ENCODE results near the gene ZNF776.
"Not testable (repeated sequence)": the region's sequence is repeated elsewhere in the genome, so short reads cannot be mapped to it uniquely, and the experiment has no call there.

ZNF776 gene

DNA sequence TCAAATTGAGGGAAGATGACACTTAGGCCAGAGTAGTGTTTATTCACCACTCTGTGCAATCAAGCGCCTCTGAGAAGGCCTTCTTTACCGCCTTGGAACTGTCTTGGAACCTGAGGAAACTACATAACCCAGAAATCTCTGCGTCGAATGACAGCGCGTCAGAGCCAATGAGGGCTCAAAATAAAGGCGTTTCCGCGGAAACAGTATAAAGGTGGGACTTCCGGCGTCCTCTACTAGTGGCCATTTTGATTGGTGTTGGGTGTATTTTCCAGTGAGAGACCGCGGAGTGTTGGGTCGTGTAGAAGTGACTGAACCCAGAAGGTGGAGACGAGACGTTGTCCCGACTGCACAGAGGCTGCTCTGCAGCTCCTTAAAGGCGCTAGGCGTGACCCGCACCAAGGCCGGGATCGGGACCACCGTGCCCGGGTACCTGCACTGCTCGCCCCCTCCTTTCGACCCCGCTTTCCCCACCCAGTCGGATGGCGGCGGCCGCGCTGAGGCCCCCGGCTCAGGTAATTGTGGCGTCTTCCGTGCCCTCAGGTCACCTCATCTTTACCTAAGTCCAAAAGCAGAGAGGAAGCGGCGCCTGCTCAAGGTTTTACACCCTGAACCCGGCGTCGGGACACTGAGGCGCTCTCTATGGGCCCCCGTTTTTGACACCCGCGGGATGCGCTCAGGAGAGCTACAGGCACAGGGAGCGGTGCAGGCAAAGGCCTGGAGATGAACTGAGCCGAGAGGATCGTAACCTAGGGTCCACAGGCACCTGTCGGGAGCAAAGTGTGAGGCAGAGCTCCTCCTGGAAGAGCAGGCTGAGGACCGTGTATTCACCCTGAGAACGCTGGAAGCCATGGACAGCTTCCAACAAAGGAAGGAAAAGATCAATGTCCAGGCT, at the start of gene ZNF776:
Gene ZNF776, plus strand, starts transcription at position 236 of the 892 bp plus-strand sequence. Its CDS starts 244 bp downstream, at position 480.
- no peaks in the 10 kb centered on the region for H3K27me3 ChIP-seq (ENCODE audit: low read depth)
- peak; percentile 86 to 88 for DNase-seq (ENCODE audit: low spot score in 2 of 2)
- no peaks in the 10 kb centered on the region for H3K4me1 ChIP-seq
- H3K36me3 ChIP-seq (replicated peaks), result peaks cover 20% of the 10 kb centered on the region
- peaks cover 20% of the 10 kb centered on the region for H3K9me3 ChIP-seq
- H3K4me3 ChIP-seq, result peak within 1 kb of the TSS; percentile 81
- in situ Hi-C loops (cut with MboI; ENCODE audit: low sequenced_read_pairs), result no loop called here

DNA sequence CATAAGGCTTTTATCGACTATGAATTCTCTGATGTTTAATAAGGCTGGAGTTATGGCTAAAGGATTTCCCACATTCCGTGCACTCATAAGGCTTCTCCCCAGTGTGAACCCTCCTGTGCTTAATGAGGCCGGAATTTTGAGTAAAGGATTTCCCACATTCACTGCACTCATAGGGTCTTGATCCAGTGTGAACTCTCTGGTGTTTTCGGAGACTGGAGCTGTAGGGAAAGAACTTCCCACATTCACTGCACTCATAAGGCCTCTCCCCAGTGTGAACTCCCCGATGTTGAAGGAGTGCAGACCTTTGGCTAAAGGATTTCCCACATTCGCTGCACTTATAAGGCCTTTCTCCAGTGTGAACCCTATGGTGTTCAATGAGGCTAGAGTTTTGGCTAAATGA, 45.0 kb upstream of the ZNF776 start:
- no peaks in the 10 kb centered on the region for H3K36me3 ChIP-seq (replicated peaks)
- H3K9me3 ChIP-seq, result peaks cover 25% of the 10 kb centered on the region
- H3K4me3 ChIP-seq, result no peak overlapping the region
- no peak for DNase-seq (ENCODE audit: low spot score in 2 of 2)
- no peaks in the 10 kb centered on the region for H3K27me3 ChIP-seq (ENCODE audit: low read depth)
- in situ Hi-C loops (cut with MboI; ENCODE audit: low sequenced_read_pairs), result no loop called here
- no peaks in the 10 kb centered on the region for H3K4me1 ChIP-seq

DNA sequence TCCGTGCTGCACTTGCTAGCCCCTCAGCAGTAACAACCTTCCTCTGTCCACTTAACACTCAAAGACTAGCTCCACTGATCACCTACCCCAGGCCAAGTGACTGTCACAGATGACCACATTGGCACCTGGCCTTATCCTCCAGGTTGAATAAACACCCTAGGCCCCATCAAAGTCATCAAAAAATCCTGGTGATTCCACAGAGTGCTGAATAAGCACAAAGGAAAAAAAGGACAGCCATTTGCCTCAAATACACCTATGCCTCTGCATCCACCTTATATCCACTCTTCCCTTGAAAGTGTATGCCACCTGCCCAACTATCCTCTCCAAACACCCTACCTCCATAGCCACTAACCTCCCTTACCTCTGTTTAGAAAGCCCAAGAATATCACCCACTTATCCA, 40.3 kb upstream of the ZNF776 start:
- Histone ChIP-seq H3K9me3 (peaks cover 10% of the 10 kb centered on the region), H3K27me3 (ENCODE audit: low read depth) (no peaks in the 10 kb centered on the region), H3K4me3 (no peak overlapping the region), H3K36me3 (replicated peaks) (no peaks in the 10 kb centered on the region), H3K4me1 (no peaks in the 10 kb centered on the region)
- DNase-seq (ENCODE audit: low spot score in 2 of 2), result no peak
- in situ Hi-C loops (cut with MboI; ENCODE audit: low sequenced_read_pairs), result no loop called here

DNA sequence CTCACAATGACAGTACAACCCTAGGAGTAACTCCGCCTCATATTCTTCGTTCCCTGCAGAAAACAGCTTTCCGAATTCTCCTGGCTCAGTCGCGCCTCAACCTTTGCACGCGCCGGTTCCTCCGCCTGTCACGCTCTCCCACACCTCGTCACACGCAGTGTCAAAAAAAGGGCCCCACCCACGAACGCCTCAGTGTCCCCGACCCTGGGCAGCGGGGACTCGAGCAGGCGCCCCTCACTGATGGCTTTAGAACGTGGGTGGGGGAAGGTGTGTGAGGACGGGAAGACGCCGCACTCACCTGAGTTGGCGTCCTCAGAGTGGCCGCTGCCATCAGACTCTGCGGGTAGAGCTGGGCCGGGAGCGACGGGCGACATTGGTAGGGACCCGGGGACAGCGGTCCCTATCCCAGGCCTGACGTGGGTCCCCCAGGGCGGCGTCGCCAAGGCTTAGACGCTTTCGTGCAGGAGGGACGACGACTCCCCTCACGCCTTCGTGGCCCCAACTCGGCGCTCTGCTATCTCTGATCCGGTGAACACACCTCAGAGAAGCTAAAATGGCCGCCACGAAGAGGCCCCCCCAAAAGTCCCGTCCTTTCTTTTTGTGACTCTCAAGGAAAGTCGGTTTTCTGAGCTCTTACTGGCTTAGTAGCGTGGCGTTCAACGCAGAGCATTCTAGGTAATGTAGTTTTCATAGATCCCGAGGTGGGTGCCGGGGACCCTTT, 37.8 kb upstream of the ZNF776 start, which contains the start of gene ZNF154:
Gene ZNF154, minus strand, starts transcription at position 564 of the 721 bp plus-strand sequence. Its CDS starts 233 bp downstream, at position 331.
- no peaks in the 10 kb centered on the region for H3K4me1 ChIP-seq
- no peaks in the 10 kb centered on the region for H3K36me3 ChIP-seq (replicated peaks)
- no peaks in the 10 kb centered on the region; the same call in 1 of the 2 replicates for H3K9me3 ChIP-seq
- DNase-seq (ENCODE audit: low spot score in 2 of 2), result no peak
- H3K4me3 ChIP-seq, result no peak within 1 kb of the TSS
- in situ Hi-C loops (cut with MboI; ENCODE audit: low sequenced_read_pairs), result no loop called here
- H3K27me3 ChIP-seq (ENCODE audit: low read depth), result no peaks in the 10 kb centered on the region

DNA sequence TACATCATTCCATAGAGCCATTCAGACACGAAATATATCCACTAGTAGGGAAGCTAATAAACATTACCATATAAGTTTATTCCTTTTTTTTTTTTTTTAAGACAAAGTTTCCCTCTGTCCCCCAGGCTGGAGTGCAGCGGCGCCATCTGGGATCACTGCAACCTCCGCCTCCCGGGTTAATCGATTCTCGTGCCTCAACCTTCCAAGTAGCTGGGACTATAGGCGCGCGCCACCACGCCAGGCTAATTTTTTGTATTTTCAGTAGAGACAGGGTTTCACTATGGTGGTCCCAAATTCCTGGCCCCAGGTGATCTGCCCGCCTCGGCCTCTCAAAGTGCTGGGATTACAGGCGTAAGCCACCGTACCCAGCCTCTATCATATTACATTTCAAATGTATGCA, 37.0 kb upstream of the ZNF776 start:
- in situ Hi-C loops (cut with MboI; ENCODE audit: low sequenced_read_pairs), result no loop called here
- H3K36me3 ChIP-seq (replicated peaks), result no peaks in the 10 kb centered on the region
- H3K4me3 ChIP-seq, result no peak overlapping the region
- DNase-seq (ENCODE audit: low spot score in 2 of 2), result no peak
- no peaks in the 10 kb centered on the region; the same call in 1 of the 2 replicates for H3K9me3 ChIP-seq
- no peaks in the 10 kb centered on the region for H3K27me3 ChIP-seq (ENCODE audit: low read depth)
- no peaks in the 10 kb centered on the region for H3K4me1 ChIP-seq

DNA sequence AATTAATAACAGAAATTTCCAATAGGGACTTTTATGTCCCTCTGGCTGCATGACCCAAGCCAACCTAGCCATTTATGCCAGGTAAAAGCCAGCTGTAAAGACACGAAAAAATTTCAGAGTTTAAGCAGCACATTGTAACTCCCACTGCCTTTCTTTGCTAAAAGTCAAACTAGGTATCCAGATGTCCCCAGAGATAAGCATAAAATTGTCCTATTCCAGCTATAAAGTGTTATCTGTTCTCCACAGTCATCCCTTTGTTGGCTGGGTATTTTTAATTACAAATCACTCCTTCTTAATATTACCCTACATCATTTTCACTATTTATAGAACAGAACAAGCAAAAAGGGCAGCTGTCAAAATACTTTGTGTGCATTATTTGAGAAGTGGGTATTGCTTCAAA, 34.4 kb upstream of the ZNF776 start:
- Histone ChIP-seq H3K9me3 (no peaks in the 10 kb centered on the region; the same call in 1 of the 2 replicates), H3K36me3 (replicated peaks) (no peaks in the 10 kb centered on the region), H3K4me1 (no peaks in the 10 kb centered on the region), H3K4me3 (no peak overlapping the region), H3K27me3 (ENCODE audit: low read depth) (no peaks in the 10 kb centered on the region)
- in situ Hi-C loops (cut with MboI; ENCODE audit: low sequenced_read_pairs), result no loop called here
- DNase-seq (ENCODE audit: low spot score in 2 of 2), result no peak

DNA sequence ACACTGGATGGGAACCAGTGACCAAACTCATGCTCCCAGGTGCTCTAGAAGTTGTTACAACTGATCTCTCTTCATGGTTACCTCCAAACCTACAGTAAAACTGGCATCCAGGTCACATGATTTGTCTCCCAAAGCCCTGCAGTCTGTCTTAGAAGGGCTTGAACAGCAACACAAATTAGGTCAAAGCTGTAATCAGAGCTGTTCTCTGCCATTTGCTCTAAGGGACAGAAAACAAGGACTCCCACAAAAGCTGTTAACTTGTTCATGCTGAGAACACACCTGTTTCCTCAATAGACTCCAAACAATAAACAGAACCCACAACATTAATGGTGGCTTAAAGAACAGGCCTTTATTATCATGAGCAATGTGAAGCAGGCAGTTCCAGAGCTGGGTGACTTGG, 27.2 kb upstream of the ZNF776 start:
- peaks cover 16% of the 10 kb centered on the region for H3K36me3 ChIP-seq (replicated peaks)
- no peak overlapping the region for H3K4me3 ChIP-seq
- DNase-seq (ENCODE audit: low spot score in 2 of 2), result no peak
- no peaks in the 10 kb centered on the region for H3K4me1 ChIP-seq
- H3K27me3 ChIP-seq (ENCODE audit: low read depth), result no peaks in the 10 kb centered on the region
- in situ Hi-C loops (cut with MboI; ENCODE audit: low sequenced_read_pairs), result no loop called here
- H3K9me3 ChIP-seq, result peaks cover 11% of the 10 kb centered on the region

DNA sequence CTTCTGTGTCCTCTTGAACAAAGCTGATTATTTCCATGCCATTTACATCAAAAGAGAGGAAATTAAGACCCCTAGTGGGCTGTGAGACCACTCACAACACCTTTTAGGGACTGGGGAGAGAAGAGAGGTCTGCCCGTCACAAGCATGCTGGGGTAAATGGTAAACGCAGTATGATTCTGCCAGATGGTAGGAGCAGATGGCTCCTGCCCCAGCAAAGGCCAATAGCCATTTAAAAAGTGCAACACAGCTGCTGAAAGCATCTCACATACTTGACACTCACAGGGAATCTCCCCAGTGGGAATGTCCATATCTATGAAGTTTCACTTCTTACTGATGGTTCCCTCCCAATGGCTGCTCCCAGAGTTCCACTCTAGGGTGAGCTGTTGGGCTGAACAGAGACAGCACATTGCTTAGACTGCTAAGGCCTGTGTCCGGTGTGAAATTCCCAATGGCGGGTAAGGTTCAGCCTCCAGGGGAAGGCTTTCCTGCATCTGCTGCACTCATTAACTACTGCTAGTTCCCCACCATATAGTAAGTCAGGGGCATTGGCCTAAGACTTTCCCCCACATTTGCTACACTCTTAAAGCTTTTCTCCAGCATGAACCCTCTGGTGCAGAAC, 26.6 kb upstream of the ZNF776 start:
- in situ Hi-C loops (cut with MboI; ENCODE audit: low sequenced_read_pairs), result no loop called here
- no peak for DNase-seq (ENCODE audit: low spot score in 2 of 2)
- H3K4me3 ChIP-seq, result no peak overlapping the region
- H3K9me3 ChIP-seq, result peaks cover 11% of the 10 kb centered on the region
- no peaks in the 10 kb centered on the region for H3K27me3 ChIP-seq (ENCODE audit: low read depth)
- H3K4me1 ChIP-seq, result no peaks in the 10 kb centered on the region
- peaks cover 16% of the 10 kb centered on the region for H3K36me3 ChIP-seq (replicated peaks)

DNA sequence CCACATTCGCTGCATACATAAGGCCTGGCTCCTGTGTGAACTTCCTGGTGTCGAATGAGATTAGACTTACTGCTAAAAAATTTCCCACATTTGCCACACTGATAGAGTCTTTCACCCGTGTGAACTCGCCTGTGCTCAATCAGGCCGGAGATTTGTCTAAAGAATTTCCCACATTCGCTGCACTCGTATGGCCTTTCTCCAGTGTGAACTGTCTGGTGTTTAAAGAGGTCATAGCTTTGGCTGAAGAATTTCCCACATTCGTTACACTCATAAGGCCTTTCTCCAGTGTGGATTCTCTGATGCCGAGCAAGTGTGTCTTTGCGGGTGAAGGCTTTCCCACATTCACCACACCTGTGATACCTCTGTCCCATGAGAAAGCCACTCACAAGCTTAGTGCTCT, 25.7 kb upstream of the ZNF776 start:
- no peaks in the 10 kb centered on the region for H3K4me1 ChIP-seq
- peaks cover 16% of the 10 kb centered on the region for H3K36me3 ChIP-seq (replicated peaks)
- H3K4me3 ChIP-seq, result no peak overlapping the region
- in situ Hi-C loops (cut with MboI; ENCODE audit: low sequenced_read_pairs), result no loop called here
- H3K9me3 ChIP-seq, result peaks cover 11% of the 10 kb centered on the region
- no peak for DNase-seq (ENCODE audit: low spot score in 2 of 2)
- H3K27me3 ChIP-seq (ENCODE audit: low read depth), result no peaks in the 10 kb centered on the region

DNA sequence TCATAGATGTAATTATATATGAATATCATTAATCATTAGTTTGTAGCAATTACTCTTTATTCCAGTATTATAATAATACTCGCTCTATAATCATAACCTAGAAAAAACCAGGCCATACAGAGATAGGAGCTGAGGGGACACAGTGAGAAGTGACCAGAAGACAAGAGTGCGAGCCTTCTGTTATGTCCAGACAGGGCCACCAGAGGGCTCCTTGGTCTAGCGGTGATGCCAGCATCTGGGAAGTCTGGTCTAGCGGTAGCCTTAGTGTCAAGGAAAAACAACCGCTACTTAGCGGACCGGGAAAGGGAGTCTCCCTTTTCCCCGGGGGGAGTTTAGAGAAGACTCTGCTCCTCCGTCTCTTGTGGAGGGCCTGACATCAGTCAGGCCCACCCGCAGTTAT, 8.3 kb upstream of the ZNF776 start:
- H3K9me3 ChIP-seq; H3K36me3 ChIP-seq (replicated peaks); in situ Hi-C loops (cut with MboI; ENCODE audit: low sequenced_read_pairs); H3K4me1 ChIP-seq; H3K4me3 ChIP-seq; H3K27me3 ChIP-seq (ENCODE audit: low read depth): not testable (repeated sequence)
- DNase-seq (ENCODE audit: low spot score in 2 of 2), result peak in 1 of 2 experiments; percentile 31

DNA sequence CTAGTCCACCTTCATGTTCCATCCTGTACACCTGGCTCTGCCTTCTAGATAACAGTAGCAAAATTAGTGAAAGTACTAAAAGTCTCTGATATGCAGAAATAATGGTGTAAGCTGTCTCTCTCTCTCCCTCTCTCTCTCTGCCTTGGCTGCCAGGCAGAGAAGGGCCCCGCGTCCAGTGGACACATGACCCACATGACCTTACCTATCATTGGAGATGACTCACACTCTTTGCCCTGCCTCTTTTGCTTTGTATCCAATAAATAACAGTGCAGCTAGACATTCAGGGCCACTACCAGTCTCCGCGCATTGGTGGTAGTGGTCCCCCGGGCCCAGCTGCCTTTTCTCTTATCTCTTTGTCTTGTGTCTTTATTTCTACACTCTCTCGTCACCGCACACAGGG, 7.8 kb upstream of the ZNF776 start:
- H3K4me3 ChIP-seq; H3K36me3 ChIP-seq (replicated peaks); H3K4me1 ChIP-seq; in situ Hi-C loops (cut with MboI; ENCODE audit: low sequenced_read_pairs); DNase-seq (ENCODE audit: low spot score in 2 of 2); H3K9me3 ChIP-seq; H3K27me3 ChIP-seq (ENCODE audit: low read depth): not testable (repeated sequence)

DNA sequence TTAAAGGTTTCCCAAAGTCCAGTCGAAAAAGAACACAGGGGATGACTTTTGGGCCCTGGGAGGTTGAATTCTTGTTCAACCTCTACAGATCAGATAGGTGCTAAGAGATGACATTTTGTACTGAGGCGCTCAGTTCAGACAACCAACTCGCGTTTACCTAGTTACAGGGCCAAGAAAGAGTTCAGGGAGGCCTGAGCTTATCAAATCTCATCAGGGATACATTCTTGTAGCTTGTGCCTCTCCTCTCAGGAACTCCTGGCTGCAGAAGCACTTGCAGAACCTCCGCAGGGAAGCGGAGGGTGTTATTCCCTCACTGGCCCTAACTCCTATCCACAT, 825 bp downstream of the ZNF776 start:
- Histone ChIP-seq H3K4me1 (no peaks in the 10 kb centered on the region), H3K9me3 (peaks cover 22% of the 10 kb centered on the region), H3K4me3 (peak overlapping the region; percentile 81), H3K27me3 (ENCODE audit: low read depth) (no peaks in the 10 kb centered on the region), H3K36me3 (replicated peaks) (peaks cover 26% of the 10 kb centered on the region)
- in situ Hi-C loops (cut with MboI; ENCODE audit: low sequenced_read_pairs), result no loop called here
- DNase-seq (ENCODE audit: low spot score in 2 of 2), result no peak

DNA sequence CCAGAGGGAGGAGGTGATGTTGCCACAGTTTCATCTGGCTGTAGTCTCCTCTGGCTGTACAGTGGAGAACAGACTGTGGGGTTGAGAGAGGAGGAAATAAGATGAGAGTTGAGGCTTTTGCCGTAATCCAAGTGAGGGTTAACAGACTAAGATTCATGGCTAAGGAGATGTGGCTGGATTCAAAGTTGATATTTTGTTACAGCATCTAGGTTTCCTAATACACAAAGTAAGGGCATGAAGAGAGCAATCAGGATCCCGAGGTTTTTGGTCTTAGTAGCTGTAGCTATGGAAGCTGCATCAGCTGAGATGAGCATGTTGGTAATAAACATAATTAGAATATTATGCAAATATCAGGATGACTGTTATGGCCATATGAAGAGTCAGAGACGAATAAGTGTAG, 1.4 kb downstream of the ZNF776 start:
- peaks cover 32% of the 10 kb centered on the region for H3K36me3 ChIP-seq (replicated peaks)
- H3K4me3 ChIP-seq, result no peak overlapping the region; the same call in 1 of the 2 replicates
- in situ Hi-C loops (cut with MboI; ENCODE audit: low sequenced_read_pairs), result no loop called here
- no peaks in the 10 kb centered on the region for H3K4me1 ChIP-seq
- no peaks in the 10 kb centered on the region for H3K27me3 ChIP-seq (ENCODE audit: low read depth)
- DNase-seq (ENCODE audit: low spot score in 2 of 2), result no peak
- peaks cover 28% of the 10 kb centered on the region for H3K9me3 ChIP-seq
